ENCODE data around the gene SLC30A3.
"Not testable (repeated sequence)": the region's sequence is repeated elsewhere in the genome, so short reads cannot be mapped to it uniquely, and the experiment has no call there.

SLC30A3 gene

GRCh38 chr2:27284996-27285395 is 22.1 kb upstream of the SLC30A3 start:
- DNase-seq (ENCODE audit: low spot score), result no peak

GRCh38 chr2:27282892-27283291 is 20.0 kb upstream of the SLC30A3 start:
- no peak for DNase-seq (ENCODE audit: low spot score)

DNA sequence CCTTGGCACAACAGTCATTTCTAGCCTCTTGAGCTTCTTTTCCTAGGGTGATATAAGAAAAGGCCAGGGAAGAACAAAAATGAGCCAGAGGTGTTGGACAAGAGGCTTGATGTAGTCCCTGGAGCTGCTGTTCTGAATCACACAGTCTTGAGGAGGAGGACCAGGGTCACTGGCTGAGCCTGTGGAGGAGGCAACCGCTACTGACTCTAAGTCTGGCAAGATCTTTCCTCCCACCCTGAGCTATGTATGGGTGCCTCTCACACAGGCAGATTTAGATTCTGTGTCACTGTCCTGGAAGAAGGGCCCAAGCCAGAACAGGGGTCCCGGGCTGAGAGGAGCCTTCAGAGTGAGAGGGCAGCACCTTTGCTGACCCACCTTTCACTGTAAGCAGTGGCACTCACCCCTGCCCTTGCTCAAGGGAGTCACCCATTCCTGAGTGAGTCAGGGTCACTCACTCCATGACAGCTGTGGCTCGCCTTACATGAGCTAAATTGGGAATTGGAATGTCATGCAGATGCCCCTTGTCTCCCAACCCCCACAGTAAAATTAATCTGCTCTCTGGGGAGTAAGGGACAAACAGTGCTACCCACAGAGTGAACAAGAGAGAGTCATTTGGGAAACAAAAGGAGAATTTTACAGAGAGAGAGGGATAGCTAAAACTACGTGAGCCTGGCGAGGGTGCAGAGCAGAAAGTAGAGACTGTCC is 19.2 kb upstream of the SLC30A3 start, which contains the start of gene TRIM54:
TSS of gene TRIM54 (plus strand) at position 575 of the 705 bp plus-strand sequence. CDS start 303 bp downstream, outside the sequence.
- DNase-seq (ENCODE audit: low spot score), result no peak

- no peak for DNase-seq (ENCODE audit: low spot score)
Measured at GRCh38 chr2:27281442-27281841, 18.6 kb upstream of the SLC30A3 start.

- no peak for DNase-seq (ENCODE audit: low spot score)
Measured at GRCh38 chr2:27280826-27281225, 18.0 kb upstream of the SLC30A3 start.

GRCh38 chr2:27278010-27278409 is 15.2 kb upstream of the SLC30A3 start:
- no peak for DNase-seq (ENCODE audit: low spot score)

DNA sequence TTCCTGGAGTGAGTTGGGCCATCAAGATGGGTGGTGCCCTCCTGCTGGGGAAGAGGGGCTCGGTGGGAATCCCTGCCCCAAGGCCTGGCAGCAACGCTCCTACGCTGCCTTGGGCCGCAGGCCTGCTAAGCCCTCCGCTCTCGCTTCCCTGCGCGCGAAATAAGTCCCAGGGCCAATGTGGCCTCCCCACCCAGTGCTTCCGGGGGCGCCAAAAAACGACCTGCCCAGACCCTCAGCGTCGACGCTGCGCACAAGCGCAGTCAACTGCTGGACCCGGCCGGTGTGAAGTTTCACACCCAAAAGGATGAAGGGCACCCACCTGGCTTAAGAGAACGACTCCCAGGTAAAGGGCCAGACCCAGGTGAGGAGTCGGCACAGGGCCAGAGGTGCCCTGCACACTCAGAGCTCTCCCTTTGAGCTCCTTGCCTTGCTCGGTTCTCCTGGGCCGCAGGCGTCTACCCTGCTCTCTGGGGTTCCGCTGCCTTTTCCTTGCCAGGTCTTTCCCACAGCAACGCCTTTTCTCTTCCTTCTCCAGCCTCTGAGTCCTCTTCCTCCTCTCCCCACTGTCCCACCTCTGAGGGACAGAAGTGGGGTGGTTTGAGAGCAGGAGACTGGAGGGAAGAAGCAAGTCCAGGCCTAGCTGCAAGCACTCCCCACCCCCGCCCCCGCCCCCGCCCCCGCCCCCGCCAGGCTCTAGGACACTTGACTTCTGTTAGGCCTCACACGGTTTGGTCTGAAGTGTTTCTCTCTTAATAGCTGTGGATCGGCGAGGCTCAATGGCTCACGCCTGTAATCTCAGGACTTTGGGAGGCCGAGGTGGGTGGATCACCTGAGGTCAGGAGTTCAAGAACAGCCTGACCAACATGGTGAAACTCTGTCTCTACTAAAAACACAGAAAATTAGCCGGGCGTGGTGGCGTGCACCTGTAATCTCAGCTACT is 12.6 kb upstream of the SLC30A3 start, which contains the start of gene DNAJC5G:
TSS of gene DNAJC5G (plus strand) at position 223 of the 940 bp plus-strand sequence. CDS start 1,296 bp downstream, outside the sequence.
- DNase-seq (ENCODE audit: low spot score), result no peak

GRCh38 chr2:27272537-27273522 is 10.0 kb upstream of the SLC30A3 start:
- not testable (repeated sequence) for DNase-seq (ENCODE audit: low spot score)

- DNase-seq (ENCODE audit: low spot score), result no peak
Measured at GRCh38 chr2:27271631-27272340, 8.9 kb upstream of the SLC30A3 start.

- DNase-seq (ENCODE audit: low spot score), result no peak
Measured at GRCh38 chr2:27270670-27271069, 7.8 kb upstream of the SLC30A3 start.

- DNase-seq (ENCODE audit: low spot score), result no peak
Measured at GRCh38 chr2:27270131-27270530, 7.3 kb upstream of the SLC30A3 start.

DNA sequence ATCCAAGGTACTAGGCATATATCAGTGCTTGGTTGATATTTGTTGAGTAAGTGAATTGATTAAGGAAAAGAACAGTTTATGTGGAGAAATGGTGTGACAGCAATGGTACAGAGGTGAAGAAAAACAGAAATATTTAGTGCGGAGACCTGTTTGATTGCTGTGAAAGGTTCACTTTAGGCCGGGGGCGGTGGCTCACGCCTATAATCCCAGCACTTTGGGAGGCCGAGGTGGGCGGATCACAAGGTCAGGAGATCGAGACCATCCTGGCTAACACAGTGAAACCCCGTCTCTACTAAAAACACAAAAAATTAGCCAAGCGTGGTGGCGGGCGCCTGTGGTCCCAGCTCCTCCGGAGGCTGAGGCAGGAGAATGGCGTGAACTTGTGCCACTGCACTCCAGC is 5.4 kb upstream of the SLC30A3 start:
- DNase-seq (ENCODE audit: low spot score), result not testable (repeated sequence)

GRCh38 chr2:27265536-27265870 is 2.7 kb upstream of the SLC30A3 start:
- DNase-seq (ENCODE audit: low spot score), result no peak

- peak; percentile 66 for DNase-seq (ENCODE audit: low spot score)
Measured at GRCh38 chr2:27264753-27265535, 2.1 kb upstream of the SLC30A3 start.

DNA sequence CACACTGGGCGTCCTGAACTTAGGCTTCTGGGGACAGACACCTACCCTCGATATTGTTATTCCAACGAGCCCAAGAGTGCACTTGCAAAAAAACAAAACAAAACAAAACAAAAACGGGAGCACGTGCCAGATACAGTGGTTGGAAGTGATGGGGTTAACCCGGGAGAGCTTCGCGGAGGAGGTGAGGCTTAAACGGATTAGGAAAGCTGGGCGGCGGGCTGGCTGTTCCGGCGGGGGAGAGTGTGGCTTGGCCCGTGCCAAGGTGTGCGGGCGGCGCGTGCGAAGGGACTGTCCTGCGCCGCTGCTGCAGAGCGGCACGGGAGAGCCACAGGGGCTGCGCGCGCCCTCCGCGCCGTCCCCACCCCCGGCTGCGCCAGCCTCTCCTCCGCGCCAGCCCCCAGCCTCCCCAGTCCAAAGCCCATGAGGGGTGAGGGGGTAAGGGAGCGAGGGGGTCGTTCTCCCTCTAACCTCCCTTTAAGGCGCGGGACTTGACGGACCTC is 1.5 kb upstream of the SLC30A3 start:
- DNase-seq (ENCODE audit: low spot score), result no peak

GRCh38 chr2:27263287-27264252 is 723 bp upstream of the SLC30A3 start:
- DNase-seq (ENCODE audit: low spot score), result no peak

- no peak for DNase-seq (ENCODE audit: low spot score)
Measured at GRCh38 chr2:27261926-27262298, 935 bp downstream of the SLC30A3 start.

GRCh38 chr2:27261241-27261925 is 1.5 kb downstream of the SLC30A3 start:
- no peak for DNase-seq (ENCODE audit: low spot score)

Measured in AG08395 (cell line).